ENCODE data around the gene ISM2. TPM values are rescaled to one million over a fixed set of nuclear protein-coding genes. Genes with fewer than 3 reads are reported as not detected.

Gene ISM2
- total and polyA plus RNA-seq, 2 of the 13 experiments (the other 11 are each of a cell fraction or from before 2014, with no cell fraction given) = 1.8 to 40.7 TPM

- TF ChIP-seq SP140L (CRISPR knock-in tag; IDR thresholded peaks at IDR 0.05; ENCODE audit: borderline replicate concordance) (0 out of 2 replicates have a peak, but pooled peaks have one; percentile 9), ELF3 (CRISPR knock-in tag; IDR thresholded peaks at IDR 0.05) (peak; percentile 24), CEBPB (IDR thresholded peaks at IDR 0.05; ENCODE audit: borderline replicate concordance, low read depth, low read length) (no peak), ZNF639 (CRISPR knock-in tag; conservative IDR thresholded peaks at IDR 0.05) (no peak), ZNF784 (CRISPR knock-in tag; IDR thresholded peaks at IDR 0.05; ENCODE audit: borderline replicate concordance) (peak; percentile 86), MNT (IDR thresholded peaks at IDR 0.05) (peak; percentile 33; the same call in 1 of the 2 replicates), ZNF333 (CRISPR knock-in tag; IDR thresholded peaks at IDR 0.05; ENCODE audit: borderline replicate concordance) (peak; percentile 33; the same call in 1 of the 2 replicates), ZNF782 (CRISPR knock-in tag; IDR thresholded peaks at IDR 0.05; ENCODE audit: borderline replicate concordance) (no peak), ATF1 (CRISPR knock-in tag; IDR thresholded peaks at IDR 0.05) (peak; percentile 92), PHF5A (CRISPR knock-in tag; IDR thresholded peaks at IDR 0.05; ENCODE audit: low read depth, unreplicated experiment) (peak; percentile 65), RBFOX2 (IDR thresholded peaks at IDR 0.05; ENCODE audit: low read depth, low read length) (peak; percentile 87), ELF1 (CRISPR knock-in tag; IDR thresholded peaks at IDR 0.05) (peak; percentile 91), ZNF331 (CRISPR knock-in tag; IDR thresholded peaks at IDR 0.05) (no peak), GATA4 (IDR thresholded peaks at IDR 0.05; ENCODE audit: borderline replicate concordance, low read depth) (peak; percentile 72), BCLAF1 (IDR thresholded peaks at IDR 0.05) (no peak), ATF5 (CRISPR knock-in tag; IDR thresholded peaks at IDR 0.05; ENCODE audit: low read depth) (no peak), KMT2B (CRISPR knock-in tag; IDR thresholded peaks at IDR 0.05) (peak; percentile 32; the same call in 1 of the 2 replicates), SPEN (CRISPR knock-in tag; IDR thresholded peaks at IDR 0.05; ENCODE audit: low read depth) (peak; percentile 49; the same call in 1 of the 2 replicates), MXD1 (CRISPR knock-in tag; IDR thresholded peaks at IDR 0.05) (no peak; the same call in 1 of the 2 replicates), POLR2A (IDR thresholded peaks at IDR 0.05; ENCODE audit: insufficient read depth in 1 of 2, low read depth in 2 of 2, low read length in 2 of 2) (peak; percentile 77 to 90), EZH2 (conservative IDR thresholded peaks at IDR 0.05; ENCODE audit: low read depth, low read length) (no peak), ZNF883 (CRISPR knock-in tag; IDR thresholded peaks at IDR 0.05; ENCODE audit: not compliant biosample characterization) (peak; percentile 13), KDM5A (IDR thresholded peaks at IDR 0.05; ENCODE audit: borderline replicate concordance, low read length) (peak; percentile 98)
Measured at GRCh38 chr14:77457522-77458248, 40.9 kb downstream of the ISM2 start, which contains the start of the genes AHSA1 and VIPAS39 (continued).

All from HepG2 (cell line).